HepG2 (cell line): ENCODE results near the gene THADA. TPM values are rescaled to one million over a fixed set of nuclear protein-coding genes. Genes with fewer than 3 reads are reported as not detected.

Experiments used
- BCL6 ChIP-seq: IDR thresholded peaks from 2 replicates; pipeline ENCODE4 v1.6.1; 2016; ENCODE audit warnings: missing genetic modification reagents, missing compliant biosample characterization
- BCLAF1 ChIP-seq: fragments of 450-650 bp; IDR thresholded peaks from 2 replicates; pipeline ENCODE4 v1.6.1; 2017; ENCODE audit warnings: mild to moderate bottlenecking
- CCAR2 ChIP-seq: fragments of 200-400 bp; formaldehyde crosslinking; optimal IDR thresholded peaks from 2 replicates; pipeline ENCODE3; 2018; ENCODE audit warnings: low read depth, mild to moderate bottlenecking, low read length, moderate library complexity
- FOSL1 ChIP-seq: sonication (generic); formaldehyde crosslinking; IDR thresholded peaks from 2 replicates; pipeline ENCODE4 v1.9.0; 2021; ENCODE audit warnings: missing genetic modification reagents, borderline replicate concordance
- FOXJ3 ChIP-seq: sonication (generic); formaldehyde crosslinking; IDR thresholded peaks from 2 replicates; pipeline ENCODE4 v1.4.0; 2020; ENCODE audit warnings: missing genetic modification reagents, mild to moderate bottlenecking, borderline replicate concordance
- FOXP1 ChIP-seq, 2 experiments: fragments of 450-650 bp in 1 of 2; IDR thresholded peaks; 2 replicates each; pipeline ENCODE4 v1.6.1; 2017 to 2018; ENCODE audit warnings: antibody characterized with exemption in 1 of 2
- MIXL1 ChIP-seq: IDR thresholded peaks from 2 replicates; pipeline ENCODE4 v1.6.1; 2016
- NFKBIZ ChIP-seq: IDR thresholded peaks from 2 replicates; pipeline ENCODE4 v1.6.1; 2018; ENCODE audit warnings: missing genetic modification reagents, missing compliant biosample characterization
- PHF8 ChIP-seq: sonication (generic); formaldehyde crosslinking; IDR thresholded peaks from 2 replicates; pipeline ENCODE4 v1.5.0; 2020; ENCODE audit warnings: missing genetic modification reagents
- POGZ ChIP-seq: sonication (generic); formaldehyde crosslinking; IDR thresholded peaks from 2 replicates; pipeline ENCODE4 v1.4.0; 2020; ENCODE audit warnings: mild to moderate bottlenecking, missing genetic modification reagents
- RARA ChIP-seq: IDR thresholded peaks from 2 replicates; pipeline ENCODE4 v1.6.1; 2016; ENCODE audit warnings: missing genetic modification reagents, missing compliant biosample characterization
- RNF2 ChIP-seq: fragments of 450-650 bp; conservative IDR thresholded peaks from 2 replicates; pipeline ENCODE4 v1.6.1; 2016; ENCODE audit warnings: low read depth
- XRCC5 ChIP-seq: fragments of 200-400 bp; formaldehyde crosslinking; optimal IDR thresholded peaks from 2 replicates; pipeline ENCODE3; 2017; ENCODE audit warnings: mild to moderate bottlenecking, low read length
- ZBTB40 ChIP-seq, 2 experiments: fragments of 450-650 bp in 1 of 2; sonication (generic) in 1 of 2; formaldehyde crosslinking in 1 of 2; IDR thresholded peaks; 2 replicates each; pipeline versions ENCODE4 v1.6.1 to v1.8.0; 2016 to 2022; ENCODE audit warnings: antibody characterized with exemption in 1 of 2, mild to moderate bottlenecking in 1 of 2, missing genetic modification reagents in 1 of 2
- ZEB1 ChIP-seq: IDR thresholded peaks from 2 replicates; pipeline ENCODE4 v1.6.1; 2012; ENCODE audit warnings: mild to moderate bottlenecking, low read depth, inconsistent platforms; ENCODE audit not compliant: insufficient replicate concordance
- ZNF496 ChIP-seq: sonication (generic); formaldehyde crosslinking; IDR thresholded peaks from 2 replicates; pipeline ENCODE4 v1.8.1; 2023; ENCODE audit warnings: mild to moderate bottlenecking, moderate library complexity, missing genetic modification reagents; ENCODE audit not compliant: insufficient replicate concordance
- ZNF670 ChIP-seq: sonication (generic); formaldehyde crosslinking; IDR thresholded peaks from 2 replicates; pipeline ENCODE4 v1.8.0; 2022; ENCODE audit warnings: mild to moderate bottlenecking, missing genetic modification reagents, borderline replicate concordance
- ZNF775 ChIP-seq: sonication (generic); formaldehyde crosslinking; IDR thresholded peaks from 2 replicates; pipeline ENCODE4 v1.4.0; 2020; ENCODE audit warnings: missing genetic modification reagents, mild to moderate bottlenecking, moderate library complexity, borderline replicate concordance
- polyA plus RNA-seq, 8 experiments: library from polyadenylated mRNA; depleted of rRNA in 3 of 8; stranded (reverse) in 7 of 8; unstranded in 1 of 8; fragments of >200 nt; fragmentation: Illumina TruSeq in 4 of 8; extraction: Trizol in 4 of 8; gene quantifications; 2 replicates each; pipeline versions ENCODE4 v1.2.1 to v1.2.3, GENCODE V29; 2011 to 2016; ENCODE audit warnings: low read depth in 4 of 8, missing spikeins in 1 of 8, mixed read lengths in 1 of 8; ENCODE audit not compliant: insufficient read depth in 1 of 8
- total RNA-seq, 5 experiments: library from RNA; depleted of rRNA; stranded (reverse); fragments of >200 nt; fragmentation: Illumina TruSeq; extraction: Trizol; gene quantifications; 2 replicates each; pipeline ENCODE4 v1.2.3, GENCODE V29; 2016; ENCODE audit warnings: low read depth in 1 of 5

The THADA gene
- total and polyA plus RNA-seq, 2 of the 13 experiments (the other 11 are each of a cell fraction or from before 2014, with no cell fraction given): 12.7 to 21.7 TPM

- TF ChIP-seq BCLAF1 (no peak), RARA (CRISPR knock-in tag) (0 out of 2 replicates have a peak, but pooled peaks have one; percentile 40), FOXJ3 (CRISPR knock-in tag) (no peak), FOSL1 (peak; percentile 74; the same call in 1 of the 2 replicates), ZBTB40 (IDR thresholded peaks at IDR 0.05) (no peak), ZBTB40 (CRISPR knock-in tag; IDR thresholded peaks at IDR 0.05) (no peak), ZNF496 (no peak), FOXP1 (IDR thresholded peaks at IDR 0.05) (no peak), FOXP1 (CRISPR knock-in tag; IDR thresholded peaks at IDR 0.05) (peak; percentile 66), ZNF775 (CRISPR knock-in tag) (no peak), RNF2 (no peak), NFKBIZ (CRISPR knock-in tag) (0 out of 2 replicates have a peak, but pooled peaks have one; percentile 7), MIXL1 (CRISPR knock-in tag) (0 out of 2 replicates have a peak, but pooled peaks have one; percentile 19), ZNF670 (CRISPR knock-in tag) (peak; percentile 50; the same call in 1 of the 2 replicates), BCL6 (CRISPR knock-in tag) (peak; percentile 52; the same call in 1 of the 2 replicates), POGZ (CRISPR knock-in tag) (peak; percentile 58; the same call in 1 of the 2 replicates), XRCC5 (peak; percentile 34), PHF8 (CRISPR knock-in tag) (no peak), ZEB1 (no peak), CCAR2 (no peak)
These were observed 169.4 kb downstream of the THADA start (continued) for GRCh38 chr2:43426305-43427031.
